ENCODE results near the gene FNIP2.
"Not testable (repeated sequence)": the region's sequence is repeated elsewhere in the genome, so short reads cannot be mapped to it uniquely, and the experiment has no call there.

FNIP2 gene

DNA sequence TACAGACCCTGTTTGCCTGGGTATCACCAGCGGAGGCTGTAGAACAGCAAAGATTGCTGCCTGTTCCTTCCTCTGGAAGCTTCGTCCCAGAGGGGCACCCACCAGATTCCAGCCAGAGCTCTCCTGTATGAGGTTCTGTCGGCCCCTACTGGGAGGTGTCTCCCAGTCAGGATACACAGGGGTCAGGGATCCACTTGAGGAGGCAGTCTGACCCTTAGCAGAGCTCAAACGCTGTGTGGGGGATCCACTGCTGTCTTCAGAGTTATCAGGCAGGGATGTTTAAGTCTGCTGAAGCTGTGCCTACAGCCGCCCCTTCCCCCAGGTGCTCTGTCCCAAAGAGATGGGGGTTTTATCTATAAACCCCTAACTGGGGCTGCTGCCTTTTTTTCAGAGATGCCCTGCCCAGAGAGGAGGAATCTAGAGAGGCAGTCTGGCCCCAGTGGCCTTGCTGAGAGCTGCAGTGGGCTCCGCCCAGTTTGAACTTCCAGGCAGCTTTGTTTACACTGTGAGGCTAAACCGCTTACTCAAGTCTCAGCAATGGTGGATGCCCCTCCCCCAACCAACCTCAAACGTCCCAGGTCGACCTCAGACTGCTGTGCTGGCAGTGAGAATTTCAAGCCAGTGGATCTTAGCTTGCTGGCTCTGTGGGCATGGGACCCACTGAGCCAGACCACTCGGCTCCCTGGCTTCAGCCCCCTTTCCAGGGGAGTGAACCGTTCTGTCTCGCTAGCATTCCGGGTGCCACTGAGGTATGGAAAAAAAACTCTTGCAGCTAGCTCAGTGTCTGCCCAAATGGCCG, 133.7 kb downstream of the FNIP2 start:
- in situ Hi-C loops (cut with HindIII; ENCODE audit: low sequenced_read_pairs), result not testable (repeated sequence)

DNA sequence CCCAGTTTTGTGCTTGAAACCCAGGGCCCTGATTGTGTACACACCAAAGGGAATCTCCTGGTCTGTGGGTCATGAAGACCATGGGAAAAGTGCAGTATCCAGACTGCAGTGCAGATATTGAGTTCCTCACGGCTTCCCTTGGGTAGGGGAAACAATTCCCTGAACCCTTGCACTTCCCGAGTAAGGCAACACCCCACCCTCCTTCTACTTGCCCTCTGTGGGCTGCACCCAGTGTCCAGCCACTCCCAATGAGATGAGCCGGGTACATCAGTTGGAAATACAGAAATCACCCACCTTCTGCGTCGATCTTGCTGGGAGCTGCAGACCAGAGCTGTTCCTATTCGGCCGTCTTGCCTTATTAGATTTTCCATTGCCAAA, 134.2 kb downstream of the FNIP2 start:
- in situ Hi-C loops (cut with HindIII; ENCODE audit: low sequenced_read_pairs), result no loop called here

DNA sequence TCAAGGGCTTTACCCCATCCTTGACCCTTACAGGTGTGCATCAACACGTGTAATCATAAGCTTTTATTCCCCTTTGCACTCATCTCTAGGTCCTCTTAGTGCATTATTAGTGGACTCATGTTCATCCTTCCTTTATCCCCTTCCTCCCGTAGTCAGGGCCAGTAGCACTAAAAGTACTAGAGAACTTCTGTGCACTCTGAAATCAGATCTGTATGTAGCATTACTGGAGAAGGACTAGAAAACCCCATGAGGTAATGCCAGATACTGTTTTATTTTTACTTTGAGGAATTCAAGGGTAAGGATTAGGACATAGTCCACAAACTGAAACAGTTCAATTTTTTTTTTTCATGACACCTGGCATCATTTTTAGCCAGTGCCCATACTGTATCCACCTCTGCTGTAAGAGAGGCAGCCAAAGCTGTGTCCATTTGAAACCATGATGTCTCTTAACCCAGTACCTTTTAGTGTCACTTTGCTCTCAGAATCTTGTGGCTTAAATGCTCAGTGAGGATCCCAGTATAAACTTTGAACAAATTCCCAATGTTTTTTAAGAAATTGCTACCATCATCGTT, 134.7 kb downstream of the FNIP2 start:
- in situ Hi-C loops (cut with HindIII; ENCODE audit: low sequenced_read_pairs), result no loop called here

DNA sequence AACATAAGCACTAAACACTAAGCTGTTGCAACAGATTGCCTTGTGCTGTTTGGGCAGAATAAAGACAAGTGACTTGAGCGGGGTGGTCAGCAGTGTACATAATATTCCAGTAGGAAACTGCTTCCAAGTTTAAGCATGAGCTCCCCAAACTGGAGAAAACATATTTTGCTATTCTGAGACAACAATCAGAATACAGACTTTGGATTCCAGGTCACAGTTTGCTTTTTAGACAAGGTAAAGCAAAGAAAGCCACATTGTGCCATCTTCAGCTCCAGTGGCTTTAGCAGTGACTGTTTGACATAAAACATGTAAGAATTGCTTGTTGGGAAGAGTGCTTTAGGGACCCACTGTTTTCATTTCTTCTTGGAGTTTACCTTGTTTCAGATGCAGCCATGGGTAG, 136.0 kb downstream of the FNIP2 start:
- in situ Hi-C loops (cut with HindIII; ENCODE audit: low sequenced_read_pairs), result no loop called here

DNA sequence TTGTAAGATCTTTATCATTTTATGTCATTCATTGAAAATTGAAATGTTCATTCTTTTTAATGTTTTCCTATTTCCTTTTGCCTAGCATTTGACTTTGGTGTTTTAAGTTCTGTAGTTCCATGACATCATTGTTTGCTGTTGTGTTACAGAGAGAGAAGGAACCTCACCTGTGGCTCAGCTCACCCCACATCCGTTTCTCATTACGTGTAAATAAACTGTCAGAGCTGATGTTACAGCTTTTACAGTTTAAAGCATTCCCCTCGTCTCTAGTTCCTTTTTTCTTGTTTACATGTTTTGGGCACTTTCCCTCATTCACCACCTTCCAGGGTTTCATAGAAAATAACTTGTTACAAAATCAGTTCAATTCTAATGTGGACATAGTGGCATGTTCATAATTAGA, 137.2 kb downstream of the FNIP2 start:
- in situ Hi-C loops (cut with HindIII; ENCODE audit: low sequenced_read_pairs), result no loop called here

DNA sequence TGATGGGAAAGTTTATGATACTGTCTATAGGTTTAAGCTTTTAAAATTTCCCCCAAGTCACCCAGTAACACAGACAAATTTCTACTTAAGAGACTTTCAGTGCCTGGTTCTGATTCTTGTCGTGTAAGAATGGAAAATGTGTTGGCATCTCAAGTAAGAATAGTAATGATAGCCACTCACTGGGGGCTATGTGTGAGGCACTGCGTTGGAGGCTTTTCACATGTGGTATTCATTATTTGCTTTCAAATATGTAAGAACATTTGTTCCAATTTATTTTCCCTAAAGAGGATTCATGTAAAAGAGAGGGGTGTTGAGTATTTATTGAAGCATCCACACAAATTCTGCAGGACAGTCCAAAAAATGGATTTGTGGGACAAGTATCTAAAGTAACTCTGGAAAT, 143.6 kb downstream of the FNIP2 start:
- in situ Hi-C loops (cut with HindIII; ENCODE audit: low sequenced_read_pairs), result no loop called here

DNA sequence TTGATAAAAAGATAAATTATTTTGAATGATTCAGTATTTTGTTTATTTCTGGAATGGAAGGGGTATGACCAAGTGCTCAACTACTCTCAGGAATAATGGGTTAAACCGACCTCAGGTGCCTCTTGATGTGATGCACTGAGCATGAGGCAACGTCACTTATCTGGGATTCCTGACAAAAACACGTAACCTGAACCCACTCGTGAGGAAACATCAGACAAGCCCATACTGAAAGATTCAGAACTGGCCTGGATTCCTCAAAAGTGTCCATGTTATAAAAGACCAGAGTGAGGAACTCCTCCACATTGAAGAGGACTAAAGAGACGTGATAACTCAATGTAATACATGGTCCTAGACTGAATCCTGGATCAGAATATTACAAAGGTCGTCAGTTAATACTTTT, 144.0 kb downstream of the FNIP2 start:
- in situ Hi-C loops (cut with HindIII; ENCODE audit: low sequenced_read_pairs), result no loop called here

DNA sequence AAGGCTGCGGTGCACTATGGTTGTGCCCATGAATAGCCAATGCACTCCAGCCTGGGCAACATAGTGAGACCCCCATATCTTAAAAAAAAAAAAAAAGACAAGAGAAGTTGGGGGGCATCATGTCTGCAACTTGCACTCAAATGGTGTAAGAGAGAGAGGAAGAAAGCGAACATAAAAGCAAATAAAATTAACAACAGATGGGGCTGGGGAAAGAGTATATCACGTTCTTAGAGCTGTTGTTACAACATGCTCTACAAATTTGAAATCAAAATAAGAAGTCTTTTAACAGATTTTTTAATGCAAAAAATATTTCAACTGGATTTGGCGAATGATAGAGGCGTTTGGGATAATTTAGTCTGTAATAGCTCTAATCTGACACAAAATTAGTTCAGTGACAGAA, 144.9 kb downstream of the FNIP2 start:
- in situ Hi-C loops (cut with HindIII; ENCODE audit: low sequenced_read_pairs), result no loop called here

DNA sequence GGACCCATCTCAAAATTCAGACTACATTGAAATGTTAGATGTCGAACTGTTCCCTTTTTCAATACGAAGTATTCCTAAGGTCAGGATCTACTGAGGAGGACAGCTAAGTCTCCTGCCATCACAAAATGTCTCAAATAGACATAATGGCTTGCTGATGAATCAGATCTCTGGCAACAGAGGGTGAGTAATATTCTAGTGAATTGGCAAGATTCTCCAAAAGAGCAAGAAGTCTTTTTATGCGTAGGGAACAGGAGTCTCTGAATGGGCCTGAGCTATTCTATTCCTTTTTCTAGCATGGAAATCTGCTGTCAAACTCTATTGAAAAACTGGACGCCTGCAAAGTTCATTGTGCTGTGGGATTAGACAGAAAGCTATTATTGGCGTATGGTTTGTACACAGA, 145.4 kb downstream of the FNIP2 start:
- in situ Hi-C loops (cut with HindIII; ENCODE audit: low sequenced_read_pairs), result no loop called here

DNA sequence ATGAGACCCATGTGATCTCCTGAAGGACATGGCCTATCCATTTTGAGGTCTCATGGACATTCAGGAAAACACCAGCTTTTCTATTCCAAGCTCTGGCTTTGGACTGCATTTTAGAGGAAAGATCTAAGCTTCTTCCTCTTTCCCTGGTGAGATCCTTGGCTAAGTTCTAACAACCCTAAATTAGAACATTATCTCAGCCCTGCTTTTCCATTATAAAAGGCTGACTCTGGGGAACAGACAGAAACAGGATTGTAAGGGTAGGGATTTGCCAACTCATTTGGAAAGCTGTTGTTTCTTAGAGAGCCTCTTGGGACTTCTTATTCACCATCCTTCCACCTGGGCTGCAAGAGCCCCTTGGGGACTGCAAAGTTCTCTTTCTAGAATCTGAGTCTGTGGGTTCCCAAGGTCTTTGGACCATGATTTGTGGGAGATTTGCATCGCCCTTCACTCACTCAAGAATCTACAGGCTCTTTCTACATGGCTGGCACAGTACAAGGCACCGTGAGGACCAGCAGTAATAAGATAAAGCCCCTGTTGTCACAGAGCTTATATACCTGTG, 146.9 kb downstream of the FNIP2 start:
- in situ Hi-C loops (cut with HindIII; ENCODE audit: low sequenced_read_pairs), result no loop called here

DNA sequence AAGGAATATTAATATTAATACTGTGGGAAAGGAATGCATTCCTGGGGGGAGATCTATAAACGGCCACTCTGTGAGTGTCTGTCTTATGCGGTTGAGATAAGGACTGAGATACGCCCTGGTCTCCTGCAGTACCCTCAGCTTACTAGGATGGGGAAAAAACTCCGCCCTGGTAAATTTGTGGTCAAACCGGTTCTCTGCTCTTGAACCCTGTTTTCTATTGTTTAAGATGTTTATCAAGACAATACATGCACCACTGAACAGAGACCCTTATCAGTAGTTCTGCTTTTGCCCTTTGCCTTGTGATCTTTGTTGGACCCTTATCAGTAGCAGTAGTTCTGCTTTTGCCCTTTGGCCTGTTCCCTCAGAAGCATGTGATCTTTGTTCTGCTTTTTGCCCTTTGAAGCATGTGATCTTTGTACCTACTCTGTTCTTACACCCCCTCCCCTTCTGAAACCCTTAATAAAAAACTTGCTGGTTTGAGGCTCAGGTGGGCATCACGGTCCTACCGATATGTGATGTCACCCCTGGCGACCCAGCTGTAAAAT, 151.7 kb downstream of the FNIP2 start:
- in situ Hi-C loops (cut with HindIII; ENCODE audit: low sequenced_read_pairs), result not testable (repeated sequence)

DNA sequence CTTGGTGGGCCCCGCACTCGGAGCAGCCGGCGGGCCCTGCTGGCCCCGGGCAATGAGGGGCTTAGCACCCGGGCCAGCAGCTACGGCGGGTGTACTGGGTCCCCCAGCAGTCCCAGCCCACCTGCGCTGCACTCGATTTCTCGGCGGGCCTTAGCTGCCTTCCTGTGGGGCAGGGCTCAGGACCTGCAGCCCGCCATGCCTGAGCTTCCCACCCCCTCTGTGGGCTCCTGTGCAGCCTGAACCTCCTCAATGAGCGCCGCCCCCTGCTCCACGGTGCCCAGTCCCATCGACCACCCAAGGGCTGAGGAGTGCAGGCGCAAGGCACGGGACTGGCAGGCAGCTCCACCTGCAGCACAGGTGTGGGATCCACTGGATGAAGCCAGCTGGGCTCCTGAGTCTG, 158.9 kb downstream of the FNIP2 start:
- in situ Hi-C loops (cut with HindIII; ENCODE audit: low sequenced_read_pairs), result not testable (repeated sequence)

DNA sequence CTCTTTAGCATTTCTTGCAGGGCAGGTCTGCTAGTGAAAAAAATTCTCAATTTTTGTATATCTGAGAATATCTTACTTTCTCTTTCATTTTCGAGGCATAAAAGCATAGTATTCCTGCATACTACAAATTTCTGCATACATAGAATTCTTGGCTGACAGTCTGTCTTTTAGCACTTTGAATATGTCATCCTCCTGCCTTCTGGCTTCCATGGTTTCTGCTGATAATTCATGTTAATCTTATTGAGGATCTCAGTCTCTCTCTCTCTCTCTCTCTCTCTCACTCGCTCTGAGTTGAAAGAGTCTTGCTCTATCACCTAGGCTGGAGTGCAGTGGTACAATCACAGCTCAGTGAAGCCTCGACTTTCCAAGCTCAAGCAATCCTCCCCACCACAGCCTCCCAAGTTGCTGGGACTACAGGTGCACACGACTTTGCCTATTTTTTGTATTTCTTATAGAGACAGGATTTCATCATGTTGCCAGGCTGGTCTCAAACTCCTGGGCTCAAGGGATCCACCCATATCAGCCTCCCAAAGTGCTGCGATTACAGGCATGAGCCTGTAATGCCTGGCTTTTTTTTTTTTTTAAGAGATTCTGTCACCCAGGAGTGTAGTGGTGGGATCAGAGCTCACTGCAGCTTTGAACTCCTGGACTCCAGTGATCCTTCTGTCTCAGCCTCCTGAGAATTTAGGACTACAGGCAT, 161.3 kb downstream of the FNIP2 start:
- in situ Hi-C loops (cut with HindIII; ENCODE audit: low sequenced_read_pairs), result no loop called here

DNA sequence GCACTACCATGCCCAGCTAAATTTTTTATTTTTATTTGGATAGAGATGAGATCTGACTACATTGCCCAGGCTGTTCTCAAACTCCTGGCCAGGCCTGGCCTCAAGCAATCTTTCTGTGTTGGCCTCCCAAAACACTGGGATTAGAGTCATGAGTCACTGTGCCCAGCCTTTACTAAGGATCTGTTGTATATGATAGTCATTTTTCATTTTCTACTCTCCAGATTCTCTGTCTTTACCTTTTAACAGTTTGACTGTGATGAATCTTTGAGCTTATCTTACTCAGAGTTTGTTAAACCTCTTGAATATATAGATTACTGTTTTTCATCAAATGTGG, 161.8 kb downstream of the FNIP2 start:
- in situ Hi-C loops (cut with HindIII; ENCODE audit: low sequenced_read_pairs), result no loop called here

DNA sequence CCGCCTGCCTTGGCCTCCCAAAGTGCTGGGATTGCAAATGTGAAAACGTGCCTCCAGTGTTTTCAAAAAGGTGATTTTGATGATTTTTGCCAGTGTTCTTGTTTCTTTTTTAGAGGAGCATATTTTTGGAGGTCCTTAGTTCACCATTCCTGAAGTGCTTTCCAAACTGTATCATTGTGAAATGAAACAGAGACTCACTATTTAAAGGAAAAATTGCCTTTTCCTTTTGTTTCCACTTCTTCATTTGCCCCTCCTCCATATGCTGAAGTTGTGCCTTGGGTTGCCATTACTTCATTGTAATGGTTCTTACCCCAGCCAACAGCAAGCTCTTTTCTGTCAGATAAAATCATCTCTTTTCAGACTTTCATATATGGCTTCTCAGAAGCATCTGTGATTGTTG, 164.4 kb downstream of the FNIP2 start:
- in situ Hi-C loops (cut with HindIII; ENCODE audit: low sequenced_read_pairs), result no loop called here

DNA sequence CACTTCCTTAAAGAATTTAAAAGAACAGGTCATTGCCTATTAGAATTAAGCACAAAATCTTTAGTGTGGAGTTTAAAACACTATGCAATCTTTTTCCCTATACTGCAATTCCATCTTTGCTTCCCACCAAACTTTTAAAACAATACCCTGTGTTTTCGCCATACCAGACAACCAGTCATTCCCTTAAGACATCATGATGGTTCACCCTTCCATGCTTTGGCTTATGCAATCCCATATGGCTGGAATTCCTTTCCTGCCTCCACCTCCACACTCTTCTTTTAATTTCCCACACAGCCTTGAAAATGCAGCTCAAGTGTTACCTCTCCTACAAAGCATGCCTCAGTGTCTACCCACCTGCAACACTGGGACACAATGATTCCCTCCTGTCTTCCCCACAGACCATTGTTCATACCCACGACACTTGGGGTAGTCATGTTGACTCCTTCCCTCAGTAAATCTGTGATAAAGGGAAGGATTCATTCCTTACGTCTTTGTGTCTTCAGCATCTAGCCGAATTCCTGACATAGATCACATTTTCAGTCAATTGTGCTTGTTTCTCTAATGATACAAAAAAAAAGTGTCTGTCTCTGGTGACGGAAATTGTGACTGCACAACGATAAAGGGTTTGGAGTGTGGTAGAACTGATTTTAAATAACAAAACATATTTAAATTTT, 166.3 kb downstream of the FNIP2 start:
- in situ Hi-C loops (cut with HindIII; ENCODE audit: low sequenced_read_pairs), result no loop called here

DNA sequence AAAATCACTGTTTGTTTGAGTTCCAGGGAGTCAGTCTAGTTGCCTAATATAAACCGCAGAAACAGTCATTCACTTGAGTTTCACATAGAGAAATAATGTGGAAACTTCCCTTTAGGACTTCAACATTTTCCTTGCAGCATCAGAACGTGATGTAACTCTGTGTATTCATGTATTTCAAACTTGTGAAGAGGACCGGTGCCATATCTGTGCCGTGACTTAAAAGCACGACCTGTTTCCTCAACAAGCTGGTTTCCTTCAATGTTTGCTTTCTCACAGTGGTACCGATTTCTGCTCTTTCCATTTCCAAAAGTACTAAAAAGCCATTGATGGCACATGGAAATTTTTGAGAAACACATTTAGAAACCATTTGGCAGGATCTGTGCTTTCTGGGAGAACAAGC, 167.4 kb downstream of the FNIP2 start:
- in situ Hi-C loops (cut with HindIII; ENCODE audit: low sequenced_read_pairs), result no loop called here

DNA sequence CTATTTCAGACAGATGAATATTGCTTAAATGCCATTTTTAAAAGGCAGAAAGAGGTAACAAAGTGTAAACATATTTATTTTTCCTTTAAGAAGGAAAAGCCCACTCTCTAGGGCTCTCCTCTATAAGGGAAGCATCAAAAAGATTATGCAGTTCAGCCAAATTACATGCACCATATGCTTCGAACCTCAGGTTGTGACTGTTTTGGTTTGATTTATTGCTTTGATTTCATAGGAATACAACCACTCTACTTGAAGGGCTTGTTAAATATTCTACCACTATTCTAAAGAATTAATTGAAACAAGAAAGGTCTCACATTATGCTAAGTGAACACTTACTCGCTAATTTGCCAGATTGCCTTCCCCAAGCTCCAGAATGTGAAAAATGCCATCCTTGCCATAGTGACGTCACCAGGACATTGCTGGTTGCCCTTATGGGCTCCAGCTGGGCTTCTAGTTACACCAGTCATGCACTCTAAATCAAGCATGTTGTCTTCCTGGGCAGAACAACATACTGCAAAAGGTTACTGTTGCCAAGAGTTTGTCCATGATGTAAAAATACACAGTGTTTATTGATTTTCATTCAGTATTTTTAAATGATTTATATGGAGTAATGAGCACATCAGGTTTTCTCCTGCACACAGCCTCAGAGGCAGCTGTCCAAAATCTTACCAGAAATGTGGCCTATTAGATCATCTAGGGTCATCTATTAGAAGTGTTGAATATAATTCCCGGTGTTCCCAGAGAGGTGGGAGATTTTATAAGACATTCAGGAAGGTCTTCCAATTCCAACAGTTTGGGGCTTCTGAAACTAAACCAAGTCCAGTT, 169.6 kb downstream of the FNIP2 start:
- in situ Hi-C loops (cut with HindIII; ENCODE audit: low sequenced_read_pairs), result no loop called here

DNA sequence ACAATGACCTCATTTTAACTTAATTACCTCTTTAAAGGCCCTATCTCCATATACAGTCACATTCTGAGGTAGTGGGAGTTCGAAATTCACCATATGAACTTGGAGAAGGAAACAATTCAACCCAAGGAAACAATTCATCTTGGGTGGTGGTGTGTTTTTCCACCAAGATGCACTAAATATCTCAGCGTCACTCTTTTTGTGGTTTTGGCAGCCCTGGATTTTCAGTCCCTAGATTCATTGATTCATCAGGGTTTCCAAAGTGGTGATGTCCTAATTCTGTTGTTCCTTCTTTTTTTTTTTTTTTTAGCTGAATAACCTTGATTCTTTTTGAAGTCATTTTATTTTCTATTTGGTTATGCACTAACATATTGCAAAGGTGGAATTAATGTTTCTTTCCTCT, 171.4 kb downstream of the FNIP2 start:
- in situ Hi-C loops (cut with HindIII; ENCODE audit: low sequenced_read_pairs), result no loop called here

DNA sequence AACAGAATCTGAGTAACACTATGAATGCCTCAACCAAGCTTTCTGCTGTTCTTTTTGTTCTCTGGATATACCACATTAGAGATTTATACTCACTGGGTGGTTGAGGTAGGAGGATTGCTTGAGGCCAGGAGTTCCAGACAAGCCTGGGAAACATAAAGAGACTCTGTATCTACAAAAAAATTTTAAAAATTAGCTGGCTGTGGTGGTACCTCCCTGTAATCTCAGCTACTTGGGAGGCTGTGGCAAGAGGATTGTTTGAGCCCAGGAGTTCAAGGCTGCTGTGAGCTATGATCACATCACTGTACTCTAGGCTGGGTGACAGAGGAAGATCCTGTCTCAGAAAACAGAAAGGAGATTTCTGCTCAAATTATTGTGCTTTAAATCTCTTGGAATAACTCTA, 172.5 kb downstream of the FNIP2 start:
- in situ Hi-C loops (cut with HindIII; ENCODE audit: low sequenced_read_pairs), result no loop called here
